ENCODE measurements around the gene TIAM2.

DNA sequence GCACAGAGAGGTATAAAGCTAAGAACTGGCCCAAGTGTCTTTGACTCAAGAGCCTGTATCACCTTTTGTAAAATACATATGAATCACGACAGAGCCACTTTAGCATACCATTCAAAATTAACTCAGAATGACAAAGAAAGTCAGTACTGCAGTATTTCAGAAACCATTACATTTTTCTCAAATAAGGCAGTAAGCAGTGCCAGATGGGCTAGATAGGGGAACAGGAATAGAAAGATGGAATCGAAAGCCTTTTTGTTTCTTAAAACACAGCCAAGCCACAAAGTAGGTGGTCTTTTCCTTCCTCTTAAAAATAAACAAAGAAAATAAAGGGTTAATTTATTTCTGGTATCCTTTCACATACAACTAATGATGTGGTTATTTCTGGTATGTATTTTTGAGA is 279.0 kb downstream of the TIAM2 start:
- TF ChIP-seq, protein P1, sequence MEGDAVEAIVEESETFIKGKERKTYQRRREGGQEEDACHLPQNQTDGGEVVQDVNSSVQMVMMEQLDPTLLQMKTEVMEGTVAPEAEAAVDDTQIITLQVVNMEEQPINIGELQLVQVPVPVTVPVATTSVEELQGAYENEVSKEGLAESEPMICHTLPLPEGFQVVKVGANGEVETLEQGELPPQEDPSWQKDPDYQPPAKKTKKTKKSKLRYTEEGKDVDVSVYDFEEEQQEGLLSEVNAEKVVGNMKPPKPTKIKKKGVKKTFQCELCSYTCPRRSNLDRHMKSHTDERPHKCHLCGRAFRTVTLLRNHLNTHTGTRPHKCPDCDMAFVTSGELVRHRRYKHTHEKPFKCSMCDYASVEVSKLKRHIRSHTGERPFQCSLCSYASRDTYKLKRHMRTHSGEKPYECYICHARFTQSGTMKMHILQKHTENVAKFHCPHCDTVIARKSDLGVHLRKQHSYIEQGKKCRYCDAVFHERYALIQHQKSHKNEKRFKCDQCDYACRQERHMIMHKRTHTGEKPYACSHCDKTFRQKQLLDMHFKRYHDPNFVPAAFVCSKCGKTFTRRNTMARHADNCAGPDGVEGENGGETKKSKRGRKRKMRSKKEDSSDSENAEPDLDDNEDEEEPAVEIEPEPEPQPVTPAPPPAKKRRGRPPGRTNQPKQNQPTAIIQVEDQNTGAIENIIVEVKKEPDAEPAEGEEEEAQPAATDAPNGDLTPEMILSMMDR (IDR thresholded peaks at IDR 0.05; ENCODE audit: low read length) = no peak
- TF ChIP-seq EZH2 (optimal IDR thresholded peaks at IDR 0.05; ENCODE audit: low read depth, low read length) = no peak

All from MM.1S (cell line).